Panc1 (cell line): Measurements from ENCODE around the gene TNRC6B.

Experiments used
- POLR2AphosphoS5 ChIP-seq: IDR thresholded peaks from 2 replicates; pipeline ENCODE4 v1.6.1; 2012; ENCODE audit warnings: mild to moderate bottlenecking, low read depth, low read length, moderate library complexity
- TF ChIP-seq, protein P1 (sequence below), 2 experiments: IDR thresholded peaks; 2 replicates each; pipeline ENCODE4 v1.6.1; 2011 to 2012; ENCODE audit warnings: low read depth in 2 of 2, control low read depth in 1 of 2, low read length in 1 of 2, mild to moderate bottlenecking in 1 of 2, moderate library complexity in 1 of 2; ENCODE audit not compliant: insufficient read depth in 1 of 2
- TF ChIP-seq, protein P2 (sequence below): fragments of 450-650 bp; IDR thresholded peaks from 2 replicates; pipeline ENCODE4 v1.5.1; 2017; ENCODE audit warnings: mild to moderate bottlenecking

DNA sequence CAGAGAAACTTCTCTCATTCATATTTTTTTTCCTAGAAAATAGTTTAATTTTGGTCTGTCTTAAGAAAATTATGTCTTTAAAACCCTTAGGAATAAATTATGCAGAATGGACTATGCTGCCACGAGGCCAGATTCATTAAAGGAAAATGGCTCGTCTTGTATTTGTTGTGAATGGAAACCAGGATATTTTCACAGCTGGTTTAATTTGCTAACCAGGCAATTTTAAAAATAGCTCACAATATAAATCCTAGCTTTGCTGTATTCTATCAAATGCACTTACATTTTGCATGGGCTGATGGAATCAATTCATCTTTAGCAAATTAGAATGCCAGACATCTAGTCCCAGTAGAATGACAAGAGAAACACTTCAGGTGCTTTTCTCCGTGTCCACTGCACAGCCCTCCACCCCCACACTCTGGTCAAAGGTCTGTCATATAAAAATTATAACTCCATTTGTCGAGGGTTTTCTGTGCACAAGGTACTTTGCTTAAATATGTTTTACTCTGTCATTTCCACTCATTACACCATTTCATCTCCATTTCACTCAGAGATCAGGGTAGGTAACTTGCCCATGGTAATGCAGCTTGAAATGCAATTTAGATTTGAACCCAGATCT, 20.3 kb upstream of the TNRC6B start:
- TF ChIP-seq, protein P1, sequence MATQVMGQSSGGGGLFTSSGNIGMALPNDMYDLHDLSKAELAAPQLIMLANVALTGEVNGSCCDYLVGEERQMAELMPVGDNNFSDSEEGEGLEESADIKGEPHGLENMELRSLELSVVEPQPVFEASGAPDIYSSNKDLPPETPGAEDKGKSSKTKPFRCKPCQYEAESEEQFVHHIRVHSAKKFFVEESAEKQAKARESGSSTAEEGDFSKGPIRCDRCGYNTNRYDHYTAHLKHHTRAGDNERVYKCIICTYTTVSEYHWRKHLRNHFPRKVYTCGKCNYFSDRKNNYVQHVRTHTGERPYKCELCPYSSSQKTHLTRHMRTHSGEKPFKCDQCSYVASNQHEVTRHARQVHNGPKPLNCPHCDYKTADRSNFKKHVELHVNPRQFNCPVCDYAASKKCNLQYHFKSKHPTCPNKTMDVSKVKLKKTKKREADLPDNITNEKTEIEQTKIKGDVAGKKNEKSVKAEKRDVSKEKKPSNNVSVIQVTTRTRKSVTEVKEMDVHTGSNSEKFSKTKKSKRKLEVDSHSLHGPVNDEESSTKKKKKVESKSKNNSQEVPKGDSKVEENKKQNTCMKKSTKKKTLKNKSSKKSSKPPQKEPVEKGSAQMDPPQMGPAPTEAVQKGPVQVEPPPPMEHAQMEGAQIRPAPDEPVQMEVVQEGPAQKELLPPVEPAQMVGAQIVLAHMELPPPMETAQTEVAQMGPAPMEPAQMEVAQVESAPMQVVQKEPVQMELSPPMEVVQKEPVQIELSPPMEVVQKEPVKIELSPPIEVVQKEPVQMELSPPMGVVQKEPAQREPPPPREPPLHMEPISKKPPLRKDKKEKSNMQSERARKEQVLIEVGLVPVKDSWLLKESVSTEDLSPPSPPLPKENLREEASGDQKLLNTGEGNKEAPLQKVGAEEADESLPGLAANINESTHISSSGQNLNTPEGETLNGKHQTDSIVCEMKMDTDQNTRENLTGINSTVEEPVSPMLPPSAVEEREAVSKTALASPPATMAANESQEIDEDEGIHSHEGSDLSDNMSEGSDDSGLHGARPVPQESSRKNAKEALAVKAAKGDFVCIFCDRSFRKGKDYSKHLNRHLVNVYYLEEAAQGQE (IDR thresholded peaks at IDR 0.05; ENCODE audit: insufficient read depth in 1 of 2, low read depth in 2 of 2, low read length in 1 of 2): no peak
- TF ChIP-seq, protein P2, sequence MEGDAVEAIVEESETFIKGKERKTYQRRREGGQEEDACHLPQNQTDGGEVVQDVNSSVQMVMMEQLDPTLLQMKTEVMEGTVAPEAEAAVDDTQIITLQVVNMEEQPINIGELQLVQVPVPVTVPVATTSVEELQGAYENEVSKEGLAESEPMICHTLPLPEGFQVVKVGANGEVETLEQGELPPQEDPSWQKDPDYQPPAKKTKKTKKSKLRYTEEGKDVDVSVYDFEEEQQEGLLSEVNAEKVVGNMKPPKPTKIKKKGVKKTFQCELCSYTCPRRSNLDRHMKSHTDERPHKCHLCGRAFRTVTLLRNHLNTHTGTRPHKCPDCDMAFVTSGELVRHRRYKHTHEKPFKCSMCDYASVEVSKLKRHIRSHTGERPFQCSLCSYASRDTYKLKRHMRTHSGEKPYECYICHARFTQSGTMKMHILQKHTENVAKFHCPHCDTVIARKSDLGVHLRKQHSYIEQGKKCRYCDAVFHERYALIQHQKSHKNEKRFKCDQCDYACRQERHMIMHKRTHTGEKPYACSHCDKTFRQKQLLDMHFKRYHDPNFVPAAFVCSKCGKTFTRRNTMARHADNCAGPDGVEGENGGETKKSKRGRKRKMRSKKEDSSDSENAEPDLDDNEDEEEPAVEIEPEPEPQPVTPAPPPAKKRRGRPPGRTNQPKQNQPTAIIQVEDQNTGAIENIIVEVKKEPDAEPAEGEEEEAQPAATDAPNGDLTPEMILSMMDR: no peak
- TF ChIP-seq POLR2AphosphoS5: no peak
